Left lung (tissue), 10 donors: Measurements from ENCODE around the gene TRIM8. TPM values are rescaled to one million over a fixed set of nuclear protein-coding genes. Genes with fewer than 3 reads are reported as not detected.

Source experiments
- ATAC-seq: fragments of 200-7000 bp; cut with Tn5 transposase; one replicate; pipeline ENCODE4 v1.9.1; 2020; ENCODE audit warnings: moderate library complexity
- DNase-seq, 4 donors: peaks; one replicate each; pipeline ENCODE4 v3.0.0-alpha.2; 2013 to 2020
- H3K27ac ChIP-seq, 2 donors: fragments of 200-600 bp; sonication (generic) in 1 of 2; one replicate each; pipeline versions ENCODE4 v1.5.0 to v1.8.0; 2020 to 2021
- H3K27me3 ChIP-seq, 2 donors: fragments of 200-600 bp; sonication (generic) in 1 of 2; one replicate each; pipeline versions ENCODE4 v1.5.0 to v1.8.0; 2020 to 2021
- H3K36me3 ChIP-seq, 2 donors: fragments of 200-600 bp; sonication (generic) in 1 of 2; one replicate each; pipeline versions ENCODE4 v1.5.0 to v1.8.0; 2020 to 2021
- H3K4me1 ChIP-seq, 2 donors: fragments of 200-600 bp; one replicate each; pipeline ENCODE4 v1.8.0; 2021
- H3K4me3 ChIP-seq, 2 donors: fragments of 200-600 bp; sonication (generic) in 1 of 2; one replicate each; pipeline versions ENCODE4 v1.5.0 to v1.8.0; 2020 to 2021; ENCODE audit warnings: mild to moderate bottlenecking in 1 of 2
- H3K9me3 ChIP-seq, 2 donors: fragments of 200-600 bp; sonication (generic) in 1 of 2; one replicate each; pipeline versions ENCODE4 v1.5.0 to v1.8.0; 2020 to 2021
- intact Hi-C, 2 donors: fragments of 100-400 bp; cut with DNase I; formaldehyde crosslinking; loops; one replicate each; pipeline versions ENCODE4 v1.11.2 to v1.14.2; 2022
- polyA plus RNA-seq, 6 donors: library from polyadenylated mRNA; unstranded; fragments of 120-200 nt; gene quantifications; one replicate each; pipeline ENCODE4 v1.2.1, GENCODE V29; 2013; ENCODE audit not compliant: insufficient read length in 6 of 6
- total RNA-seq, 2 donors: library from RNA; stranded (reverse); fragmentation: NEBNext Ultra II Directional; extraction: Animal tissue kit (Norgen Biotek cat#: 25700); gene quantifications; one replicate each; pipeline ENCODE4 v1.2.1, GENCODE V29; 2021
- TF ChIP-seq, protein P1 (sequence below), 2 donors: fragments of 200-600 bp; sonication (generic) in 1 of 2; IDR thresholded peaks; one replicate each; pipeline versions ENCODE4 v1.5.0 to v1.8.0; 2021; ENCODE audit warnings: antibody characterized with exemption in 2 of 2
- donor health status: DM: no; HTN: yes; CAD: no.
- donor health status: DM: no; HTN: no; CAD: no.

Gene TRIM8
- total and polyA plus RNA-seq, 8 donors = 88.9 to 180 (median 112) TPM

DNA sequence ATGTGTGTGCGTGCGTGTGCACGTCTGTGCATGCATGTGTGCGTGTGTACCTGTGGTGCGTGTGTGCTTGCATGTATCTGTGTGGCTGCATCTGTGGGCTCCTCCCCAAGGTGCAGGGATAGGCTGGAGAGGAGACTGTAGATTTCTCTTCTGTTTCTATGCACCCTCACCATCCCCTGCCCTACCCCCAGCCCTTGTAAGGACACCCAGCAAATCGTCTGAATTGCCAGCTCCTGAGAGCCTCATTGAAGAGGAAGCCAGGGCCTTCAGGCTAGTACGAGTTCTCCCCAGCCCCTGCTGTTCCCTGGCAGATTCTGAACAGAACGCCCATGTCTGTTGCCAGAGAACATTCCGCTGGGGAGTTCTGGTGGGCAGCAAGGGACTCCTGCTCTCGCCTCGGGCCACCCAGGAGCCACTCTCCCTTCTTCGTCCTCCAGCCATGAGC is 17.0 kb upstream of the TRIM8 start:
- TF ChIP-seq, protein P1, sequence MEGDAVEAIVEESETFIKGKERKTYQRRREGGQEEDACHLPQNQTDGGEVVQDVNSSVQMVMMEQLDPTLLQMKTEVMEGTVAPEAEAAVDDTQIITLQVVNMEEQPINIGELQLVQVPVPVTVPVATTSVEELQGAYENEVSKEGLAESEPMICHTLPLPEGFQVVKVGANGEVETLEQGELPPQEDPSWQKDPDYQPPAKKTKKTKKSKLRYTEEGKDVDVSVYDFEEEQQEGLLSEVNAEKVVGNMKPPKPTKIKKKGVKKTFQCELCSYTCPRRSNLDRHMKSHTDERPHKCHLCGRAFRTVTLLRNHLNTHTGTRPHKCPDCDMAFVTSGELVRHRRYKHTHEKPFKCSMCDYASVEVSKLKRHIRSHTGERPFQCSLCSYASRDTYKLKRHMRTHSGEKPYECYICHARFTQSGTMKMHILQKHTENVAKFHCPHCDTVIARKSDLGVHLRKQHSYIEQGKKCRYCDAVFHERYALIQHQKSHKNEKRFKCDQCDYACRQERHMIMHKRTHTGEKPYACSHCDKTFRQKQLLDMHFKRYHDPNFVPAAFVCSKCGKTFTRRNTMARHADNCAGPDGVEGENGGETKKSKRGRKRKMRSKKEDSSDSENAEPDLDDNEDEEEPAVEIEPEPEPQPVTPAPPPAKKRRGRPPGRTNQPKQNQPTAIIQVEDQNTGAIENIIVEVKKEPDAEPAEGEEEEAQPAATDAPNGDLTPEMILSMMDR (IDR thresholded peaks at IDR 0.05) = no peak
- peaks cover 0 to 12% of the 10 kb centered on the region in 2 donors for H3K36me3 ChIP-seq
- no peaks in the 10 kb centered on the region for H3K27me3 ChIP-seq
- peak overlapping the region; percentile 76 to 89 for H3K27ac ChIP-seq
- peaks cover 30 to 63% of the 10 kb centered on the region in 2 donors for H3K4me1 ChIP-seq
- ATAC-seq (peak; percentile 5), DNase-seq (peak in 2 of 4 donors; percentile 30 to 59)
- intact Hi-C loops = no loop called here
- no peaks in the 10 kb centered on the region for H3K9me3 ChIP-seq
- no peak overlapping the region for H3K4me3 ChIP-seq

DNA sequence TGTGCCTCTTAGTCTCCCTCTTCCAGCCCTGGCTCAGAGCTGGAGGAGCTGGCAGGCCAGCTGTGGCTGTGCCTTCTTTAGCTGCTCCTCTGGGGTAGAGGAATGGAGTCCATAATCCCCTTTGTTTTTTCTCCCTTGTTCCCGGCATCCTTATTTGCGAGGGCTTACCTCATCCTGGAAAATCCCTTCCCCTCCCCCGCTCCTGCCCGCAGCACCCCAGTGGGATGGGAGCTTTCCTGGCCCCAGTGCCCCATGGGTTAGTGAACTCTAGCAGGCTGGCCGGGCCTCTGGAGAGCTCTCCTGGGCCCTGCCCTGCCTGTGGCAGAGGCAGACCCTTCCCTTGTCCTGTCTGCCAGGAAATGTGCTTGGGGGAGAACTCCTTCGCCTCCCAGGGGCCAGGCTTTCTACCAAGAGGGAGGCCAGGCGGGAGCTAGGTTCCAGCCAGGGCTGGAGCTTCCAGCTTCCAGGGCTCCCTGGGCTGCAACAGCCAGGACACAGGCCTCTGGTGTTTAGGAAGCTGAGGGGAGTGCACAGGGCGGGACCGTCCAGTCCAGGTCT is 16.5 kb upstream of the TRIM8 start:
- intact Hi-C loops = no loop called here
- ATAC-seq (peak; percentile 79), DNase-seq (peak in 2 of 4 donors; percentile 69 to 78)
- H3K4me3 ChIP-seq = no peak overlapping the region
- H3K27ac ChIP-seq = peak overlapping the region; percentile 76 to 89
- peaks cover 35 to 65% of the 10 kb centered on the region in 2 donors for H3K4me1 ChIP-seq
- no peaks in the 10 kb centered on the region for H3K9me3 ChIP-seq
- TF ChIP-seq, protein P1 (IDR thresholded peaks at IDR 0.05) = no peak
- H3K36me3 ChIP-seq = peaks cover 0 to 12% of the 10 kb centered on the region in 2 donors
- H3K27me3 ChIP-seq = no peaks in the 10 kb centered on the region

DNA sequence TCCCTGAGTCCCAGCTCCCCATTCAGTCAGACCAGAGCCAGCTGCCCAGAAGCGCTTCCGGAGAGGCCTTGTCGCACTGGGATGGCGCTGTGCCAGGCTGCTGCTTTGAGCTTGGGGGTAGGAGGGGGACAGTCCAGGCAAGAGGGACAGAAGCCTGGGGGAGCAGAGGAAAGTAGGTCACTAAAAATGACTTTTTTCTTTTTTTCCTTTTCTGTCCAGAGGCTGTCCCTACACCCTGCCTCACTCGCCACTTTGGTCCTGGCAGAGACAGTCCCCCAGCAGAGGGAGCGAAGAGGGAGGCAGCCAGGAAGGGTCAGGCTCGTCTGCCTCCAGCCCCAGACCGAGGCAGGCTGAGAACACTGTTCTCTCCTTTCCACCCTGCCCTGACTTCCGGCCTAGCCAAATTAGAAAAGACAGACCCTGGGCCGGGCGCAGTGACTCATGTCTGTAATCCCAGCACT is 15.8 kb upstream of the TRIM8 start:
- H3K27ac ChIP-seq = peak overlapping the region; percentile 76 to 89
- peaks cover 0 to 12% of the 10 kb centered on the region in 2 donors for H3K36me3 ChIP-seq
- no peak overlapping the region for H3K4me3 ChIP-seq
- TF ChIP-seq, protein P1 (IDR thresholded peaks at IDR 0.05) = no peak
- peak; percentile 21 for ATAC-seq
- H3K27me3 ChIP-seq = no peaks in the 10 kb centered on the region
- peak in 2 of 4 donors; percentile 77 to 81 for DNase-seq
- H3K4me1 ChIP-seq = peaks cover 41 to 72% of the 10 kb centered on the region in 2 donors
- H3K9me3 ChIP-seq = no peaks in the 10 kb centered on the region
- intact Hi-C loops = no loop called here

DNA sequence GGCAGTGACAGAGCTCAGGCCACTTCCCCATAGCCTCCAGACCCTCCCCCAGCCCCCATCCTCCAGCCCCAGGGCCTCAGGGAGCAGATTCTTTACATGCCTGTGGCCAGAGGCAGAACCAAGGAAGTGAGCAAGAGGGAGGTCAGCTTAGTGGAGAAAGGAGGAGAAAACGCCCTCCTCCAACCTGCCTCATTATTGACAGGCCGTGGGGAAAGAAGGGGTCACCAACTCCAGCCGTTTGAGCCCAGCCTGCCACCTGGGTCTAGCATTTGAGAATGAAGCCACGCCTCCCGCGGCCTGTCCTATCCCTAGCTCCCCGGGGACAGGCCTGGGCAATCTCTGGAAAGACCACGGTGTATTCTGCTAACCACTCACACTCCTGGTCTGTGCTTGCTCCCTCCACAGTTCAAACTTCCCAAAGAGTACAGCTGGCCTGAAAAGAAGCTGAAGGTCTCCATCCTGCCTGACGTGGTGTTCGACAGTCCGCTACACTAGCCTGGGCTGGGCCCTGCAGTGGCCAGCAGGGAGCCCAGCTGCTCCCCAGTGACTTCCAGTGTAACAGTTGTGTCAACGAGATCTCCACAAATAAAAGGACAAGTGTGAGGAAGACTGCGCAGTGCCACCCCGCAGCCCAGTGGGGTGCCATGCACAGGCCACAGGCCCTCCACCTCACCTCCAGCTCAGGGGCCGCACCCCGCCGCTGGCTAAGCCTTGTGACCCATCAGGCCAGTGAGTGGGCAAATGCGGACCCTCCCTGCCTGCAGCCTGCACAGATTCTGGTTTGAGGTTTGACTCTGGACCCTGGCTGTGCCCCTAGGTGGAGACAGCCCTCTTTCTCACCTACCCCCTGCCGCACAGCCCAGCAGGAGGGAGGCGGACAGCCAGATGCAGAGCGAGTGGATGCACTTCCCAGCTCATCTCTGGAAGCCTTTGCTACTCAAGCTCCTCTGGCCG is 14.3 kb upstream of the TRIM8 start:
- peak overlapping the region; percentile 33 to 76 for H3K27ac ChIP-seq
- H3K9me3 ChIP-seq = no peaks in the 10 kb centered on the region
- no peak overlapping the region for H3K4me3 ChIP-seq
- H3K27me3 ChIP-seq = no peaks in the 10 kb centered on the region
- peaks cover 0 to 12% of the 10 kb centered on the region in 2 donors for H3K36me3 ChIP-seq
- TF ChIP-seq, protein P1 (IDR thresholded peaks at IDR 0.05) = no peak
- peak in 1 of 4 donors; percentile 60 for DNase-seq
- ATAC-seq = peak; percentile 9
- peaks cover 49 to 86% of the 10 kb centered on the region in 2 donors for H3K4me1 ChIP-seq
- intact Hi-C loops = no loop called here

DNA sequence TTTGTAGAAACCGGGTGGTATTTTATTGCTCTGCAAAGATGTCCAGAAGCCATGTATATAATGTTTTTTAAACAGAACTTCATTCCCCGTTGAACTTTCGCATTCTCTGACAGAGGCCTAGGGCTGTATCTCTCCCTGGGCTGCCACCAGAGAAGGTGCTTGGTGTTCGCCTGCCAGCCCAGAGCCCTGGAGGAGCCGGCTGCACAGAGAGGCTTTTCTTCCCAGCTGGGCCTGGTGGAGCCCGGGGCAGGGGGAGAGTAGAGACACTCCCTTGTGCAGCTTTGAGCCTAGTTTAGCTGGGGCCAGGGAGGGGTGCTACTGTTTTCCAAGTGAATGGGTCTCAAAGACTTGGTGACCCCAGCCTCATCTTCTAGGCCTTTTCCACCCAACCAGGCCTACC is 13.6 kb upstream of the TRIM8 start:
- peak overlapping the region in 1 of 2 donors; percentile 76 for H3K27ac ChIP-seq
- DNase-seq (peak in 1 of 4 donors; percentile 67), ATAC-seq (no peak)
- H3K4me1 ChIP-seq = peaks cover 54 to 88% of the 10 kb centered on the region in 2 donors
- no peak overlapping the region for H3K4me3 ChIP-seq
- H3K9me3 ChIP-seq = no peaks in the 10 kb centered on the region
- intact Hi-C loops = no loop called here
- no peaks in the 10 kb centered on the region for H3K27me3 ChIP-seq
- peaks cover 0 to 12% of the 10 kb centered on the region in 2 donors for H3K36me3 ChIP-seq
- TF ChIP-seq, protein P1 (IDR thresholded peaks at IDR 0.05) = no peak
